HG02885 (cell line): ENCODE results near the gene HIPK1.
"Not testable (repeated sequence)": the region's sequence is repeated elsewhere in the genome, so short reads cannot be mapped to it uniquely, and the experiment has no call there.

Experiments used
- ATAC-seq: cut with Tn5 transposase; IDR thresholded peaks from one replicate; pipeline ENCODE4 v1.9.1; 2021; ENCODE audit warnings: mild to moderate bottlenecking; ENCODE audit not compliant: unreplicated experiment, poor library complexity

HIPK1 gene

GRCh38 chr1:114000406-114000805 lies 71.3 kb downstream of the HIPK1 start:
- ATAC-seq: no peak

DNA sequence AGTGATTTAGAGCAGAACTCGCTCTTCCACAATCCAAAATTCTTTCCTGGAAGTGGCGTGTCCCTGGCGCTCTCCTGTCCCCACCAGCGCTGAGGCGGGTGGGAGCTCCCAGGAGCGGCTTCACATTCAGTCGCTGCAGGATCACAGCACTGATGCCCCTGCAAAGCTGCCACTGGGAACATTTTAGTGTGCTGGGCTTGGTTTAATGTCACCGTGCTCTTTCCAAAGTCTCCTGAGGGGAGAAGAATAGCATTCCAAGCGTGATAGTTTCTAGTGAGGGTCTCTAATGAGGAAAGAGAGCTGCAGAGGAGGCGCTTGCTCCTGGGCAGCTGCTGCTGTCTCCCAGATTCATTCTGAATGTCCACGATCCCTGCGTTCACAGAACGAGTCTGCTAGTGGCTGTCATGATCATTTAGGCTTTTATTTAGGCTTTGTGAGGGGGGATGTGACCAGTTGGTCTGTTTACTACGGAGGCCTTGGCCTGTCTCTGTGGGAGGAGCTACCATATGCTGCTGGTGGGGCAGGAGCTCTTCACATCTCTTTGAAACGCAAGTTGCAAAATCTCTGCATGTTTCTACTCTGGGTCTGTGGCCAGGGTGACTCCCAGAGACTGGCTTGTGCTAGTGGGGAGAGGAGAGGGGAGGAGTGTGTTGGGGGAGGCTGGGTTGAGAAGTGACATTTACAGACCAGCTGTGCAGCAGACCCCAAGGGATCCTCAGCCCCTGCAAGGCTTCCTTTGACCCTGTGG lies 73.5 kb downstream of the HIPK1 start:
- no peak for ATAC-seq

DNA sequence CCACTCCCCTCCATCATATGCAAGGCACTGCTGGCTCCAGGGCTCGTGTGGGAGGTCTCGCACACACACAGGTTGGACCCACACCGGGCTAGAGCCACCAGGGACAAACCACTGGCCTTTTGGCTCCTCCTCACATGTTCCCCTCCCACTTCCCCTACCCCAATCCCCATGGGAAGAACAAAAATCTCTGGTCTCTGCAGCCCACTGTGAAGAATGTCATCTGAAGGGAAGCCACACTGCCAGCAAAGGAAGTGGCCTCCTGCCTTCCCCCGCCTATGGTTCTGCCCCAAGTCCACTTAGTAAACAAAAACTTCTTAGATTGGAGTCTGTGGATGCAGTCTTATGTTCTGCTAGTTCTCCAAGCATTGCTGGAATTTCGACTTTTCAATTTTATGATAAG lies 74.3 kb downstream of the HIPK1 start:
- ATAC-seq: no peak

- not testable (repeated sequence) for ATAC-seq
Measured at GRCh38 chr1:114006825-114007224, 77.7 kb downstream of the HIPK1 start.

DNA sequence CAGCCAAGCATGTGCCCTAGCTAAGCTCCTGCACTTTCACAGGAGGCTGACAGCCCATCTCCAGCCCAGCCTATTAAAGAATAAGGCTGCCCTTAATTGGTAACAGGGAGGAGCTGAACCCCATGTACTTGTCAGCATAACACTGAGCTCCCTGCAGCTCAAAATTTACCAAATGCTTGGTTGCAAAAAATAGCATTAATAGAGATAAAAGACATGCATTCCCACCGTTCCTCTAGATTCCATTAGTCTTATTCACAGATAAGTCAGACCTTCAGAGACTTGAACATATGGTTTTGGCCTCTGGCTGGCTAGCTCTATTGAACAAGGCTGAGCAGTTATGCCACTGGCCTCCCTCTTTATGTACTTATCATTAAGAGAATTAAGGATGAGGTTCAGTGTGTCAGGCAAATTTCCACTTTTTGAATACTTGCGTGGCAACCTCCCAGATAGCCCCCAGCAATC lies 79.4 kb downstream of the HIPK1 start:
- no peak for ATAC-seq

GRCh38 chr1:114008993-114009392 lies 79.9 kb downstream of the HIPK1 start:
- ATAC-seq: no peak

GRCh38 chr1:114009393-114009792 lies 80.3 kb downstream of the HIPK1 start:
- no peak for ATAC-seq

GRCh38 chr1:114010433-114011184 lies 81.5 kb downstream of the HIPK1 start:
- no peak for ATAC-seq

DNA sequence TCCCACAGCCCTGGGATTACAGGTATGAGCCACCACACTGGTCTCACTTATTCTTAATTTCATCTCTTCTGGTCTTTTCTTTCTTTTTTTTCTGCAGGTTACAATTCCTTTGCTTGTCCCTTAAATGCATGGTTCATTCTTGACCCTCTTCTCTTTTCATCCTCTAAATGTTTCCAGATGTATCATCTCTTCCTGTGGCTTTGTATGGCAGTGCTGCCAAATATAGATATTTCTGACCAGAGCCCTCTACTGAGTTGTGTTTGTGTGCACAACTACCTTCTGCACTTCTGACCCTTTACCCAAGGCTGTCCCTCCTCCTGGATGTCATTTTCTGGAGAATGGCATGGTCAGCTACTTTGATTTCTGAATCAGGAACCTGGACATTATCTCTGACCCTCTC lies 82.7 kb downstream of the HIPK1 start:
- ATAC-seq: no peak

- no peak for ATAC-seq
Measured at GRCh38 chr1:114015075-114015474, 86.0 kb downstream of the HIPK1 start.

GRCh38 chr1:114019724-114020123 lies 90.6 kb downstream of the HIPK1 start:
- not testable (repeated sequence) for ATAC-seq

- no peak for ATAC-seq
Measured at GRCh38 chr1:114021665-114022099, 92.6 kb downstream of the HIPK1 start.

- no peak for ATAC-seq
Measured at GRCh38 chr1:114022877-114023276, 93.8 kb downstream of the HIPK1 start.

DNA sequence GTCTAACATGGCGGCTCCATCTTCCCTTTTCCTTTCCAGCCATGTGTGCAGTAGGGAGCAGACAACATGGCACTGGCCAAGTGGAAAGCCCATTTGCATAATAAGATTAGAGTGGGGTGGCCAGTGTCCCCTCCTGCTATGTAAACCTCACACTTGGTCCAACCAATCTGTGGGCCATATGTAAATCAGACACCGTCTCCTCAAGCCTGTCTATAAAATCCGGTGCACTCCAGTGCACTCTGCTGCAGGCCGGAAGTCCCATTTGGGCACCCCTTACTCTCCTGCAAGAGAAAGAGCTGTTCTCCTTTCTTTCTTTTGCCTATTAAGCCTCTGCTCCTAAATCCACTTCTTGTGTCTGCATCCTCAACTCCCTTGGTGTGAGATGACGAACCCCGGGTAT lies 94.3 kb downstream of the HIPK1 start:
- no peak for ATAC-seq

DNA sequence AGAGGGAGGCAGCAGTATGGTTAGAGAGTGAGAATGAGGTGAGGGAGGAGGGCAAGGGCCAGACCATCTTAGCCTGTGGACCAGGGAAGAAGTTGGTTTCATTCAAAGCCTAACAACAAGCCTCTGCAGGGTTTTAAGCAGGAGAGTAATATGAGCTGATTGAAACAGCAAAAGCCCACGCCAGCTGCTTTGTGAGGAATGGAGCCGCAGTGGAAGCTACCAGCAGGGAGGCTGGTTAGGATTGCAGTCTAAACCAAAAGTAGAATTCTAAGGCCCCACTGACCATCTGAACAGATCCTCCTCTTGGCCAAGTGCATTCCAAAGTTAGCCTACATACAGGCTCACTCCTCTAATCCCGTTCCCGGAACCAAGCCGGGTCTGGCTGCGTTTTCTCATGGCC lies 94.9 kb downstream of the HIPK1 start:
- no peak for ATAC-seq

DNA sequence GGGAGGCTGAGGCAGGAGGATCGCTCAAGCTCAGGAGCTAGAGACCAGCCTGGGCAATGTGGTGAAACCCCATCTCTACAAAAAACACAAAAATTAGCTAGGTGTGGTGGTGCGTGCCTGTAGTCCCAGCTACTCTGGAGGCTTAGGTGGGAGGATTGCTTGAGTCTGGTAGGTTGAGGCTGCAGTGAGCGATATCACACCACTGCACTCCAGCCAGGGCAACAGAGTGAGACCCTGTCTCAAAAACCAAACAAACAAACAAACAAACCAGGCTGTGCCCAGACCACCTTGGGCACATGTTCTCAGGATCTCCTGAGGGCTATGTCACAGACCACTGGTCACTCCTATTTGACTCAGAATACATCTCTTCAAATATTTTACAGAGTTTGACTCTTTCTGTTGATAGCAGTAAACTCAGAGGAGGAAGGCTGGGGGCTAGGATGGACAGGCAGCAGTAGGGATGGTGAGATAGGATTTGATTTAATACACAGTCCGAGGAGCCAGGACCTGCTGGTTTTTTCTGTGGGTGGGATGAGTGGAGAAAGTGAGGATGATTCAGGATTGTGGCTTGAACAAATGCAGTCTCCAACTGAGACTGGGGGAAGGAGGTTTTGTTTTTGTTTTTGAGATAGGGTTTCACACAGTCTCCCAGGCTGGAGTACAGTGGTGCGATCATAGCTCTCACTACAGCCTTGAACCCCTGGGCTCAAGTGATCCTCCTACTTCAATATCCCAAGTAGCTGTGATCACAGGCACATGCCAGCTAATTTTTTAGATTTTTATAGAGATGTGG lies 96.7 kb downstream of the HIPK1 start:
- no peak for ATAC-seq

GRCh38 chr1:114026797-114027196 lies 97.7 kb downstream of the HIPK1 start:
- no peak for ATAC-seq
